Renal cortex interstitium (tissue), 11 donors: ENCODE data around the gene CALU. TPM values are rescaled to one million over a fixed set of nuclear protein-coding genes. Genes with fewer than 3 reads are reported as not detected.

ENCODE experiments used
- DNase-seq, 11 donors: peaks; one replicate each; pipeline ENCODE4 v3.0.0-alpha.2; 2013; ENCODE audit warnings: low read depth in 9 of 11, low spot score in 4 of 11; ENCODE audit errors: extremely low read depth in 1 of 11
- polyA plus RNA-seq, 3 donors: library from polyadenylated mRNA; unstranded; fragments of 120-200 nt; gene quantifications; one replicate each; pipeline ENCODE4 v1.2.1, GENCODE V29; 2013; ENCODE audit not compliant: insufficient read length in 3 of 3

The CALU gene
- polyA plus RNA-seq, 3 donors, result 167 to 207 (median 204) TPM

DNA sequence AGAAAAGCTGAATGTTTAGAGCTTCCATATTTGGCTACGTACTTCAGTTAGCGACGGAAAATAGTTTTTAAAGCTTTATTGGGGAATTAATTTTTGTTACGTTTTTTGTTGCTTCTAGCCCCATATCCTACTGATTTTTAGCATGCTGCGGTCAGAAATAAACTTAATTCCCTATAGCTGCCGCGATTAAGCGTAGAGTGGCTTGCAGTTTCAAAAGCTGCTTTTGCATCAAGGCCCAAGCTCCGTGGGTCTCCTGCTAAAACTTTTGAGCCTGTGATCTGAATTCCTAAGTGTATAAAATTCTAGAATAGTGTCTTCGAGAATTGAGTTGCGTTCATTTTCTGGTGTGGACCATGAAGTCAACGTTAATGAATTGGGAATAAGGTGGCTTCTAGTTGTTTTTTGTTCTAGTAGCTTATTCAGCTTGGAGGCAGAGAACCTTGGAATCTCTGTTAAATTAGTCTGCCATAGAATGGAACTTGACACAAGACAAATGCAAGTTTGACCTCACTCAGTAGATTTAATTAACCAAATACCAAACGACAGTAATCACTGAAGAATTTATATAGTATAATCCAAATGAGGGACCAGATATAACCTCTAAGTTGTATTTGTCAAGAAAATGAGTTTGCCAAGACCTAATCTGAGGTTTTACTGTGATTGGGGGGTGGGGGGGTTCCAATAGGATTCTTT is 977 bp downstream of the CALU start:
- DNase-seq, result no peak

GRCh38 chr7:128740996-128741395 is 1.8 kb downstream of the CALU start:
- DNase-seq, result no peak

DNA sequence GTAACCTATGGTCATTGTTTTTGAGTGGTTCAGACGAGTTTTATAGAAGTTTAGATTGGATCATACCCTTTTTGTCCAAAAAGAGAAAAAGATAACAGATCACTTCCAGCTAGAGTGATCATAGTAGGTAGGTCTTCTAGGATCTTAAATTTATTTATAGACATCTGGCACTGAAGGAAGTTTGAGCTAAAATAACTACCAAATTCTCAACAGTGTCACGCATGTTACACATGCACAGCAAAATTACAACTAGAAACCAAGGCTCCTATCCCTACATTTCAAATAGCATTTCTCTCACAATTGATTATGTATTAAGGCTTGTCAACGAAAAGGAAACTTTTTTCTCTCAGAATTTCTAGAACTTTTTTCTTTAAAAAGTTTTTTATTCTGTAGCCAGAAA is 2.3 kb downstream of the CALU start:
- DNase-seq, result no peak

GRCh38 chr7:128742206-128742605 is 3.0 kb downstream of the CALU start:
- no peak for DNase-seq

GRCh38 chr7:128743112-128743772 is 4.1 kb downstream of the CALU start:
- DNase-seq, result no peak

DNA sequence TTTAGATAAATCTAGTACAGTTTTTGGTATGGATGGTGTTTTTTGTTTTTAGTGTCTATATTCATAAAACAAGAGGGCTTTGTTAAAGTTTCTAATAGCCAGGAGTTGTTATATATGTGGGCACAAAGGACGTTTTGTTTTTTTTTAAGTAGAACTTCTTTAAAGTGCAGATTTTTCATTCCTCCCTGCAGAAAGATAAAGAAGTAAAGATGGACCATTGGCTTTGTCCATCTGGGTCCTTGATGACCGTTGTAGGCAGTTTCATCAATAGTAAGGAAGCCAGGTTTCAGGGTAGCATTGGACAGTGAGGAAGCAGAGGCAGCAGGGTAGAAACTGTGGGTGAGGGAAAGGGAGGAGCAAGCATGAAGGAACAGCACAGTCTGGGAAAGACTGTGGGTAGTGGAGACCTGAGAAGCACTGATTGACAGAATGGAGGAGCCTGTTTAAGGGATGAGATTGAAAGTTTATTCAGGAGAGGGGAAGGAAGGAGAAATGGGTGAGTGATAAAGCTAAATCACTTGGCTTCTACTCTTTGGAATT is 5.3 kb downstream of the CALU start:
- no peak for DNase-seq

- DNase-seq, result no peak
These were observed 6.5 kb downstream of the CALU start for GRCh38 chr7:128745706-128746105.

DNA sequence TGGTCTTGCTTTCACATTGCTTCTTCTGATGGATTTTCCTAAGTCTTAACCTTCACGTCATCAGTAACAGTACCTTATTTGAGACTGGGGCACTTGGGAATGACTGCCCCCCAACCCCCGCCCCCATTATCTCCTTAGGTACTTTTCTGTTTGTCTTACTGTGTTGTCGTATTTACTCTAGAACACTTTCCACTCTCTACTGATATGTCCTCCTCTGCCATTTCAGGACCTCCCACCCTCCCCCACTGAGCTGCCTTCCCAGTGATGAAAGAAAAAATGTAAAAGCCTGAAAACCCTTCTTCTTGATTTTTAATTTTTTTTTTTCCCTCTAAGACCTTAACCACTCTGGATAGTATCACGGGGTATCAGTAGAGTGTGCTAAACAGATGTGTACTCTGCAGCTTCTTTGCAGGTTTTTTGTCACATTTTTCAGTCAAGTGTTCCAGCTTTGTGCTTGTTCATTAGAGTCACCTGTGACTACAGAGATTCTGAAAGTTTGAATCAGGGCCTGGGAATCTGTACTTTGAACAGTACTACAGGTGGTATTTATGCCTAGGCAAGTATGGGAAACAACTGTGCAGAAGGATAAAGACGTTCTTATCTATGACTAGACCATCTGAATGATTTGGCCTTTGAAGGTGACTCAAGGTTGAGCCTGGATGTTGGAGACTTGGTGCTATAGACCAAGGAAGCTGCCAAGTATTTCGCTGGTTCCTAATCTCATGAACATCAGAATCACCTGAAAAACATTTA is 8.3 kb downstream of the CALU start:
- no peak for DNase-seq

DNA sequence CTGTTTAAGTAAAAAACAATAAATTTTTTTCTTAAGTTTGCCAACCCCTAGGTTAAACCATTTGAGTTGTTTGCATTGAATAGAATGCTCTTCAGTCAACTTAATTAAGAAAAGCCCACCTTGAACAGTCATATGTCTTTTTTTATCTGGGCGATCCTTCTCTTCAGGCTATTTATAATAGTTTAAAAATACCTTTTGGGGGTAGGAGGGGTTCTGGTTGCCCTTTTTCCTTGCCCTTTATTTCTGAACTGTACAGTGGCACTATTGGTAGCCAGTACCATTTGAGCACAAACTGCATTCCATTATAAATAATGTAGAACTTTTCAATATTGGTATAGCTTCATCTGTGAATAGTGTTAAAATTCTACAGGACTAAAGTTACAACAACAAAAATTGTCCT is 13.1 kb downstream of the CALU start:
- DNase-seq, result no peak

DNA sequence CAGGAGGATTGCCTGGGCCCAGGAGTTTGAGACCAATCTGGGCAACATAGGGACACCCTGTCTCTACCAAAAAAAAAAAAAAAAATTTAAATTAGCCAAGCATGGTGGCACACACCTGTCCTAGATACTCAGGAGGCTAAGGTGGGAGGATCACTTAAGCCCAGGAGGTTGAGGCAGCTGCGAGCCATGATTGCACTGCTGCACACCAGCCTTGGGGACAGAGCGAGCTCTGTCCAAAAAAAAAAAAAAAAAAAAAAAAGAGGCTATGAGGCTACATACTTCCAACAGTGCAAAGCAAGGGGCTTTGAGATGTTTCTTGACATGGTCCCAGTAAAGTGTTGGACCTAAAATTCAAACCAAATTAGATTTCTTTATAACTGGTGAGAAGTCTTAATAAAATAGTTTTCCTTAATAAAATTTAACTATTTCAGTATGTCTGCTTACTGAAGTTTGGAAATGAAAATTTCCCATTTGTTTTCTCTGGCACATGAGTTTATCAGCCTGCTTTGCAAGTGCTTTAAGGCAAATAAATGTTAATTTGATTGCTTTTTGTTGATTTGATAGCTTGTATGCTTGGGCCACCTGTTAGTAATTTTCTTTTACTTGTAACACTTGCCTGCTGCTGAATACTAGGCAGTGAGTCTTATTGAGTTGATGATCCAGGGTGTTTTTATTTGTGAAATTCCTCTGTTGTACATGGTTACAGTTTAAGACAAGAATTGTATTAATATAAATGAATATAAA is 16.1 kb downstream of the CALU start:
- DNase-seq, result no peak

DNA sequence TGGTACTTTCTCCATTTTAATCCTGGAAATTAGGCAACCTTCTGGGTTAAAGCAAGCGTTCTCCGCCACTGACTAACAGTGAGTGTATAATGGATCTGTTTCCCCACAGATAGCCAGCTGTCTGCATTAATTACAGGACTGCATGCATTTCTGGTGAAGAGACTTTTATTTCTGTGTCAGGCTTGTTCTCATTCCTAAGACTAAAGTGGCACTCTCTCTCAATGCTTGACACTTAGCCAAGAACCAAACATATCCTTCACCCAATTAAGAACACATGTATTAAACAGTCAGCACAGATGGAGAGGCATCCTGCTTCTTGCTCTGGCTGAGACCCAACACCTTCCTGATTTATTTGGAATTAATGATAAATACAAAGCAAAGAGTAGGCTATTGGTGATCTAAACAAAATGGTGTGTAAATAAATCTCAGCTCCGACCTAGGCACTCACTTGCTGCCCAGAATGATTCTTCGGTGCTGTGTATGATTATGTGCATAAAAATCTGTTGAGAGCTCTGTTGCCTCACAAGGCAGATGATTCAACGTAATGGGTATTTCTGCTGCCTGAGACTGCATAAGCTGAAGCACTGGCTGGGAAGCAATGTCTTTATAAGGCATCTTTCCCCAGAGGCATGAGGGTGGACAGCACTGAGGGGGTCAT is 16.8 kb downstream of the CALU start:
- no peak for DNase-seq

DNA sequence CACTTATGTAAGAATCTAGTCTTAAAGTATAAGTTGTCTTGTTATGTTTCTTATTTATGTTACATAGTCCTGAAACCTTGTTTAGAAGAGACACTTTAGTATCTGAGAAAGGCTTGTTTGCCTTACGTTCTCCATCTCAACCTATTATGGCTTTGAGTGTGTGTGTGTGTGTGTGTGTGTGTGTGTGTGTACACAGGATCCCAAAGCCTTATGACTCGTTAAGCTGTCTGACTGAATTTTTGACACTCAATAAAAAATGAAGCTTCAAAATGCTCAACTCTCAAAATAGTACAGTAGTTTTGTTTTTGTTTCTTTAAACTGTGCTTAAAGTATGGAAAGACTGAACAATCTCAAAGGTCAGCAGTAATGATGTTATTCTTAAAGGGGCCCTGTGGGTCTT is 18.0 kb downstream of the CALU start:
- DNase-seq, result no peak

- DNase-seq, result no peak
These were observed 19.4 kb downstream of the CALU start for GRCh38 chr7:128758553-128758952.

- no peak for DNase-seq
These were observed 20.1 kb downstream of the CALU start for GRCh38 chr7:128759242-128759641.

- DNase-seq, result no peak
These were observed 24.4 kb downstream of the CALU start for GRCh38 chr7:128763541-128763940.

DNA sequence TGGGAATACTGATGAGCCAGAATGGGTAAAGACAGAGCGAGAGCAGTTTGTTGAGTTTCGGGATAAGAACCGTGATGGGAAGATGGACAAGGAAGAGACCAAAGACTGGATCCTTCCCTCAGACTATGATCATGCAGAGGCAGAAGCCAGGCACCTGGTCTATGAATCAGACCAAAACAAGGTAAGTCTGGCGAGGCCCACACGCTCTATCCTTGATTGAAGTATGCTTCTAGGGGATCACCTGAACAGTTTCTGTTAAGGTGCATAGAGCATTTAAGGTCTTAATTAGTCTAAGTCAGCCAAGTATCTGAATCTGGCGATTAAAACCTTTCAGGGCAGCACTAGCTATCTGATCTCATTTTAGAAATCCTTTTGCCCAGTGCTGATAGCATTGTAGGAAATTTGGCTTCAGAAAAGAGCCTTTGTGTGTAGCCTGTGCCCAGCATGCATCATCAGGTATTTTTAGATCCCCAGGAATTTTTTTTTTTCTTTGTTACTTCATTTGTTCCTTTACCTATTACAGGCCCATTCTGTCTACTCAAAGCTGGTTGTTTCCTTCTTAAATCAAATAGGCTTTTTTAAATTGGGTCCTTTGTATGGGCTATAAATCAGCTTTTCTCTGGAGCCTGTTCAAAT is 28.4 kb downstream of the CALU start:
- DNase-seq, result no peak

DNA sequence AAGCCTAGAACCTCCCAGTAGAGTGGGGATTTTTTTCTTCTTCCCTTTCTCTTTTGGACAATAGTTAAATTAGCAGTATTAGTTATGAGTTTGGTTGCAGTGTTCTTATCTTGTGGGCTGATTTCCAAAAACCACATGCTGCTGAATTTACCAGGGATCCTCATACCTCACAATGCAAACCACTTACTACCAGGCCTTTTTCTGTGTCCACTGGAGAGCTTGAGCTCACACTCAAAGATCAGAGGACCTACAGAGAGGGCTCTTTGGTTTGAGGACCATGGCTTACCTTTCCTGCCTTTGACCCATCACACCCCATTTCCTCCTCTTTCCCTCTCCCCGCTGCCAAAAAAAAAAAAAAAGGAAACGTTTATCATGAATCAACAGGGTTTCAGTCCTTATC is 31.1 kb downstream of the CALU start:
- no peak for DNase-seq

DNA sequence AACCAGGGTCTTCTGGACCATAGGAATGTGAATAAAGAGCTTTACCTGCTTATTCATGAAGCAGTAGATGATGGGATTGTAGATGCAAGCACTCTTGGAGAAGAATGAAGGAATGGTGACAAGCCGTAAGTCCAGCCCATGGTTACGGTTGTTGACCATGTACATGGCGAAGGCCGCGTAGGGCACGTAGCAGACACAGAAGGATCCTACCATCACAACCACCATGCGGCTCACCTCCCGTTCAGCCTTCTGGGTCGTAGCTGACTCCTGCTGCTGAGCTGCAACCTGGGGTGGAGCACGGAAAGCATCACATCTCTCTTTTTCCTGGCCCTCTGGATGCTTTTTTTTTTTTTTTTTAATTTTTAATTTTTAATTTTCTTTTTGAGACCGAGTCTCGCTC is 34.4 kb downstream of the CALU start:
- DNase-seq, result no peak
